HL-60/S4 (cell line): Measurements from ENCODE around the gene PRPF8.

Experiments used
- in situ Hi-C: fragments of 300-500 bp; cut with MboI; formaldehyde crosslinking; loops from 2 replicates; pipeline ENCODE4 v1.14.3; 2022; ENCODE audit warnings: low sequenced_read_pairs

Gene PRPF8

DNA sequence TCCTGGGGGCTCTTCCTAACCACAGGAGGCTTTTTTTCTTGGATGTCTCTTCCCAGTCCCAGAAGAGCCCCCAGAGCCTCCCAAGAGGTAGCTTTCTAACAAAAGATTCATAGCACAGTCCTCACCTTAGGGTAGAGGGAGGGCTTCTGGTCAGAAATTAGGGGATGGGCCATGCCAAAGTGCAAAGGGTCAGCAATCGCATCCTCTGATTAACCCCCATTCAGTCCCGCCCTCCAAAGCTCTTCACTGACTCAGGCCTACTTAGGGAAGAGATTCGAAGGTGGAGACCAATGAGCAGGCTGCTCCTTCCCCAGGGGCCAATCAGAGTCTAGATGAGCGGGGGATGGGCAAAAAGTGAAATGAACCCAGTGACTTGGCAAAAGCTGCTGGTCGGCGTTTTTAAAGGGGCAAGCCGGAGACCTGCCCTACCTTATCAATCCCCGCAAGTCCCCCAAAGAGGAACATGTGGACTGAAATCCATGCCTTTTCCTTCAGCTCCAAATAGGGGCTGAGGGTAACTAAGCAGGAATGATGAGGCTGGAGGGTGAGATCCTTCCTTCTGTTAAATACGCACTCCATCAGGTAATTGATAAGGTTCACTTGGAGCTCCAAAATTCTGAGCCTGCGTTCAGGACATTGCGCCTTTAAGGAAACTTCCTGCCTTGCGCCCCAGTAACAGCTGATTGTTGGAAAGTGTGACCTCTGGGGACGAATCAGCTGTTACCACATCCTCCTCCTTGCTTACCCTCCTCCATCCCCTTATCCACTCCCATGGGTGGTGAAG lies 32.4 kb upstream of the PRPF8 start:
- in situ Hi-C loops: loop anchor here (25.0 kb wide), 1 partner anchor 320 kb away; the partner anchor contains the start of genes DPH1, OVCA2 and RTN4RL1

DNA sequence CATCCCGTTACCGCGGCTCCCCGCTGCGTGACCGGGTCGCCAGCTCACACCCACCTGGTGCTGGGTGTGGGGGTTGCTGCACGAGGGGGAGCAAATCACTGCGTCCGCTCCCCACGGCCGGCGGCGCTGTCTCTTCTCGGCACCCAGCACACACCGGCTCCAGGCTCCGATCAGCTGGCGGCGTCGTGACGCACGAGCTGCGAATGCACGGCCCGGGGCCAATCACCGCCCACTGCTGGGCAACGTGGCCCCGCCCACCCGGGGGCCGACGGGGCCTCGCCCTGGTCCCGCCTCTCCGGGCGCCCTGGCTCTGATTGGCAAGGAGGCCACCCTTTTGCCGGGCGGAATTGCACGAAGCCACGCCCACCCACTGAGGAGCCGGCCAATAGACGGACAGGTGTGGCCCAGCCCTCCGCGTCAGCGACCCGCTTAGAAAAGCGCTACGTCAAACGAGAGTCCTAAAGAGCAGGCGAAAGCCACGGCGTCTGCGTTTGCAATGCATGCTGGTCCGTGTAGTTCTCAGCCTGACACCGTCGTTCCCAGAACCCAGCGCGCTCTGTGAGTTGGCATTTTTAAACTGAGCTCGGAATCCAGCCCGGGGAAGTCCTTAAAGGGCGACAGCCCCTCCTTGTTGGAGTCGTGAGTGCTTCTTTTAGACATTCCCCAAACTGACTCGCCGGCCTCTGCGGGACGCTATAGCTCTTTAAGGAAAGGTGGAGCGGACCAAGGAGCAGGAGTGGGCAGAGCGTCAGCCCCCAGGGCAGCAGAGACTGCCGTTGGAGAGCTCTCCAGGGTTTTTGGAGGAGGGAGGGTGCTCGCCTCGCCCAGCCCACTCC lies 31.6 kb upstream of the PRPF8 start:
- in situ Hi-C loops: loop anchor here (25.0 kb wide), 1 partner anchor 321 kb away; the partner anchor contains the start of genes DPH1, OVCA2 and RTN4RL1

- in situ Hi-C loops: loop anchor here (25.0 kb wide), 1 partner anchor 322 kb away; the partner anchor contains the start of genes DPH1, OVCA2 and RTN4RL1
Observed at GRCh38 chr17:1715803-1716075, 31.1 kb upstream of the PRPF8 start.

GRCh38 chr17:1714980-1715802 lies 30.5 kb upstream of the PRPF8 start:
- in situ Hi-C loops: loop anchor here (25.0 kb wide), 1 partner anchor 322 kb away; the partner anchor contains the start of genes DPH1, OVCA2 and RTN4RL1

DNA sequence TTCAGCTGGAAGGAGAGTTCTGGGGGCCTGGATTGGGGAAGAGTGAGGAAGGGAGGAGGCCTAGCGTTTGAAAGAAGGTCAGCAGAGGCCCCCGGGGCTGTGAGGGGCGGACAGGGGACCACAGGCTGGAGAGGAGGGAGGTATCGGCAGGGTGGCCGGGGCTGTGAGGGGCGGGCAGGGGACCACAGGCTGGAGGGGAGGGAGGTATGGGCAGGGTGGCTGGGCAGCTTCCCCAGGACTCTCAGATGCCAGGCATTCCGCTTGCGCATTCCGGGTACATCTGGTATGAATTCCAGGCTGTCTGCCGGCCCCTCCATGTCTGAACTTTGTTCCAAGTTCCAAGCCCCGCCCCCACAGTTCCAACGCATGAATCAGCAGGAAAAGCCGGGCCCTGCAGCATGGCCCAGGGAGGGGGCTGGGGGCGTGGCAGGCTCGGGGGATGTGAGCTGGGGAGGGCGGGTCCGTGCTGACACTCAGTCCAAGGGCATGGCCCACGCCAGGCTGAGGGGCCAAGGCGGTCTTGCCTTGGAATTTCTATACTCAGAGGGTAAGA lies 29.8 kb upstream of the PRPF8 start:
- in situ Hi-C loops: loop anchor here (25.0 kb wide), 1 partner anchor 323 kb away; the partner anchor contains the start of genes DPH1, OVCA2 and RTN4RL1

DNA sequence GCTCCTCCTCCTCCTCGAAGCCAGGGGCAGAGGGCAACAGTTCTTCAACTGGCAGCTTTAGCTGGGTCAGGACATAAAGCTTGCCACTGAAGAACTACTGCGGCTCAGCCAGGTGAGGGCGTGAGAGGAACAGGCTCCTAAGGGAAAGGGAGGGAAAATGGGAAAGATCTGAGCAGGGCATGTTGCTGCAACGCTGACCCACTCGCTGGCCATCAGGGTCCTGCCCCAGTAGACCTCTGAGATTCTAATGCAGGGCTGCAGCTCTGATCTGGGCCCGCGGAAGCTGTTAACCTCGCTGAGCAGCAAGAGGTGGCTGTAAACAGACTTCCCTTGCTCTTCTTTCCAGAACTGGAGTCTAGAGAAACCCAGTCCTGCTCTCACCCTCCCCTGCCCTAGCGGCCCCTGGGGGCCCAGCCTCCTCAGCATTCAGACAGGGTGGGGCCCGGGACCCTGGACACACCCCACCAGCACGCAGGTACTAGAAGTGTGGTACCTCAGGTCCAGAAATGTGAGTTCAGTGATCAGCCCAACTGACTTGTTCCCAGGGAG lies 29.3 kb upstream of the PRPF8 start:
- in situ Hi-C loops: loop anchor here (25.0 kb wide), 1 partner anchor 323 kb away; the partner anchor contains the start of genes DPH1, OVCA2 and RTN4RL1

- in situ Hi-C loops: loop anchor here (25.0 kb wide), 1 partner anchor 324 kb away; the partner anchor contains the start of genes DPH1, OVCA2 and RTN4RL1
Observed at GRCh38 chr17:1713160-1713877, 28.7 kb upstream of the PRPF8 start.

GRCh38 chr17:1712271-1712670 lies 27.6 kb upstream of the PRPF8 start:
- in situ Hi-C loops: loop anchor here (25.0 kb wide), 1 partner anchor 325 kb away; the partner anchor contains the start of genes DPH1, OVCA2 and RTN4RL1

GRCh38 chr17:1711804-1712203 lies 27.1 kb upstream of the PRPF8 start:
- in situ Hi-C loops: loop anchor here (25.0 kb wide), 1 partner anchor 325 kb away; the partner anchor contains the start of genes DPH1, OVCA2 and RTN4RL1

DNA sequence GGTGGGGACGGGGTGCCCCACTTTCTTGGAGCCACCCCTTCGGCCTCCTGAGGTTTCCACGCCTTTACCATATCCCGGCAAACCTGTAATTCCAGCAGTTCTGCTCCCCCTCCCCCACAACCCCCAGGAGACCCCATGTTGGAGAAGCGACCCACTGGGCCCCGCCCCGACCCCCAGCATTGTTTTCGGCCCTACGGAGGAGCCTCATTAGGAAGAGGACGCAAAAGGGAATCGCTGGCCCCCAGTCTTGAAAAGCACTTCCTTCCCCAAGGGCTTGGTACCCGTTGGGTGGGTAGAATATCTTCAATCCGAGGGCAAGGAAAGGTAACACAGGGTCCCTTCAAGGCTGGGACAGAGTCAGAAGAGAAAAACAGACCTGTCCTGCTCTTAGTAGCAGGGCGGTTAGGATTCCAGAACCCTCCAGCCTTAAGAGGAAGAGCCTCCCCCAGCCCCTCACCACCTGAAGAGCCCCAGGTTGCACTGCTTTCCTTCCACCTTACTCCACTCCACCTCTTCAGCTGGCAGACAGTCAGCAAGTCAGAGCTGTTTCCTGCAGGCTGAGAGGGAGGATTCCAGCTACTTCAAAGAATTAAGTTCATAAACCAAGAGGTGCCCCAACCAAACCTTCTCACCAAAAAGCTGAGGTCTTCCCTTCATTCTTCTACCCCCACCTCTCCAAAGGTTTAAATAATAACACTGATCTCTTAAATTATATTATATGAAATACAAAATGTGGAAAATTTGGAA lies 26.3 kb upstream of the PRPF8 start:
- in situ Hi-C loops: loop anchor here (25.0 kb wide), 1 partner anchor 326 kb away; the partner anchor contains the start of genes DPH1, OVCA2 and RTN4RL1

GRCh38 chr17:1709971-1710806 lies 25.5 kb upstream of the PRPF8 start, which contains the start of gene TLCD2:
Gene TLCD2, minus strand, starts transcription at chr17:1710377. Its CDS starts 135 bp downstream, at chr17:1710242.
- in situ Hi-C loops: loop anchor here (25.0 kb wide), 1 partner anchor 327 kb away; the partner anchor contains the start of genes DPH1, OVCA2 and RTN4RL1

GRCh38 chr17:1709403-1709951 lies 24.8 kb upstream of the PRPF8 start:
- in situ Hi-C loops: loop anchor here (25.0 kb wide), 1 partner anchor 328 kb away; the partner anchor contains the start of genes DPH1, OVCA2 and RTN4RL1

DNA sequence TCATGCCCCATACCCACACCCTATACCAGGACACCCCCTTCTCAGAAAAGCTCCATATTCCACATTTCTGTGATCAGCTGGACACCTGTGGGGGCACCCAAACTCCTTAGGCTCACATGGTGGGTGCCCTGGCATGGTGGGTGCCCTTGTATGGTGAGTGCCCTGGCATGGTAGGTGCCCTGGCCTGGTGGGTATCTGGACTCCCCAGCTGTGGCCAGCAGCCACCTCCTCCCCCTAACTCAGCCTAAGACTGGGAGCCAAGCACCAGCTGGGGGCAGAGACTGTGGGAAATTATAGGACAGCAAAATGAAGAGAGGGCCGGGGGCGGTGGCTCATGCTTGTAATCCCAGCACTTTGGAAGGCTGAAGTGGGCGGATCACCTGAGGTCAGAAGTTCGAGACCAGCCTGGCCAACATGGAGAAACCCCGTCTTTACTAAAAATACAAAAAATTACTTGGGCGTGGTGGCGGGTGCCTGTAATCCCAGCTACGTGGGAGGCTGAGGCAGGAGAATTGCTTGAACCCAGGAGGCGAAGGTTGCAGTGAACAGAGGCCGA lies 24.2 kb upstream of the PRPF8 start:
- in situ Hi-C loops: loop anchor here (25.0 kb wide), 1 partner anchor 328 kb away; the partner anchor contains the start of genes DPH1, OVCA2 and RTN4RL1

GRCh38 chr17:1707107-1707506 lies 22.4 kb upstream of the PRPF8 start:
- in situ Hi-C loops: loop anchor here (25.0 kb wide), 1 partner anchor 330 kb away; the partner anchor contains the start of genes DPH1, OVCA2 and RTN4RL1

GRCh38 chr17:1705004-1705403 lies 20.3 kb upstream of the PRPF8 start:
- in situ Hi-C loops: loop anchor here (25.0 kb wide), 1 partner anchor 332 kb away; the partner anchor contains the start of genes DPH1, OVCA2 and RTN4RL1

DNA sequence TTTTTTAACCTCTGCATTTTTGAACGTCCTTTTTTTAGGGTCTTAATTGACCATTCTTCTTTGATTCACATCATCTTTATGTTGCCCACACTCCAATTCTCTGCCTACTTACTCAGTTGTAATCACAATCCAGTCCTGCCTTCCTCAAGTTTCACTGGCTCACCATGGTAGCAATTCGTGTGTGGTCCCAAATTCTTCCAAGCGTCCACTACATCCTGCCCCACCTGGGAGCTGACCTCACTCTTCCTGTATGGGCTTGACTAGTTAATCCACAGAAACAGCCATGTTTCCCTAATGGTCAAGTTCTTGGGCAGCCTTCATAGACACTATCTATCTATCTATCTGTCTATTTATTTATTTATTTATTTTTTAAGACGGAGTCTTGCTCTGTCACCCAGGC lies 18.4 kb upstream of the PRPF8 start:
- in situ Hi-C loops: loop anchor here (25.0 kb wide), 1 partner anchor 334 kb away; the partner anchor contains the start of genes DPH1, OVCA2 and RTN4RL1
